CD4-positive, alpha-beta T cell (primary cell): Measurements from ENCODE around the gene B3GLCT. TPM values are rescaled to one million over a fixed set of nuclear protein-coding genes. Genes with fewer than 3 reads are reported as not detected.

ENCODE experiments used
- ATAC-seq: fragments of 200-7000 bp; cut with Tn5 transposase; one replicate; pipeline ENCODE4 v1.10.0; 2022; ENCODE audit warnings: mild to moderate bottlenecking; ENCODE audit not compliant: poor library complexity
- CTCF ChIA-PET: fragments of 350-600 bp; sonication (Branson Sonifier 250); formaldehyde crosslinking; loops from one replicate; lab custom pipeline; 2021; ENCODE audit warnings: antibody characterized with exemption, inconsistent platforms; lab: Charles Lee
- POLR2A ChIA-PET: fragments of 350-600 bp; sonication (Branson Sonifier 250); formaldehyde crosslinking; loops from one replicate; lab custom pipeline; 2021; ENCODE audit warnings: antibody characterized with exemption, inconsistent platforms; lab: Charles Lee
- DNase-seq, 14 experiments: peaks; one replicate each; pipeline ENCODE4 v3.0.0-alpha.2; 2013 to 2020; ENCODE audit warnings: mixed read lengths in 2 of 14
- H3K27ac ChIP-seq, 2 donors: one replicate each; pipeline versions ENCODE4 v1.5.1 to v1.7.0; 2013; ENCODE audit warnings: low read length in 2 of 2, low read depth in 1 of 2, mild to moderate bottlenecking in 1 of 2
- H3K27me3 ChIP-seq, 2 experiments: 1 replicate in 1 of 2; 2 replicates in 1 of 2; pipeline versions ENCODE4 v1.6.1 to v1.7.0; 2013; ENCODE audit warnings: low read length in 2 of 2, control low read depth in 1 of 2, mild to moderate bottlenecking in 1 of 2, moderate library complexity in 1 of 2; ENCODE audit not compliant: insufficient read depth in 2 of 2, control insufficient read depth in 1 of 2
- H3K36me3 ChIP-seq: one replicate; pipeline ENCODE4 v1.6.1; 2013; ENCODE audit warnings: low read length, control low read depth; ENCODE audit not compliant: insufficient read depth
- H3K4me1 ChIP-seq: one replicate; pipeline ENCODE4 v1.6.1; 2013; ENCODE audit warnings: low read length, control low read depth; ENCODE audit not compliant: insufficient read depth
- H3K4me3 ChIP-seq: one replicate; pipeline ENCODE4 v1.5.1; 2013; ENCODE audit warnings: mild to moderate bottlenecking, low read length, moderate library complexity
- H3K9me3 ChIP-seq, 2 experiments: 1 replicate in 1 of 2; 2 replicates in 1 of 2; pipeline versions ENCODE4 v1.6.1 to v1.7.0; 2013; ENCODE audit warnings: low read length in 2 of 2, mild to moderate bottlenecking in 2 of 2, control low read depth in 1 of 2, moderate library complexity in 1 of 2; ENCODE audit not compliant: control insufficient read depth in 1 of 2, insufficient read depth in 1 of 2
- H3K27ac Mint-ChIP-seq: one replicate; pipeline ENCODE4 v1.8.0; 2020; ENCODE audit warnings: mixed read lengths
- H3K27me3 Mint-ChIP-seq: one replicate; pipeline ENCODE4 v1.8.0; 2021; ENCODE audit warnings: mixed read lengths
- H3K36me3 Mint-ChIP-seq: one replicate; pipeline ENCODE4 v1.8.0; 2021; ENCODE audit warnings: low read depth, mixed read lengths
- H3K4me1 Mint-ChIP-seq: one replicate; pipeline ENCODE4 v1.8.0; 2021; ENCODE audit warnings: low read depth, mixed read lengths
- H3K4me3 Mint-ChIP-seq: one replicate; pipeline ENCODE4 v1.8.0; 2020; ENCODE audit warnings: mild to moderate bottlenecking, mixed read lengths
- H3K9me3 Mint-ChIP-seq: one replicate; pipeline ENCODE4 v1.8.0; 2020; ENCODE audit warnings: mixed read lengths
- CTCF ChIP-seq: fragments of 200-600 bp; IDR thresholded peaks from one replicate; pipeline ENCODE4 v1.8.0; 2022; ENCODE audit warnings: antibody characterized with exemption, mild to moderate bottlenecking
- intact Hi-C, 2 experiments: fragments of 100-400 bp; cut with DNase I in 1 of 2; cut with micrococcal nuclease in 1 of 2; formaldehyde crosslinking; loops; one replicate each; pipeline versions ENCODE4 v1.15.1 to v1.9.0; 2023 to 2025; cut with DNase I, micrococcal nuclease
- total RNA-seq, 174 experiments: library from RNA in 2 of 174; stranded (reverse) in 2 of 174; gene quantifications; one replicate each; pipeline ENCODE4 v1.2.3 and lab custom pipeline; 2021 to 2026

Gene B3GLCT
- total RNA-seq, 2 experiments from 2014 or later = 3.2 to 3.7 TPM

DNA sequence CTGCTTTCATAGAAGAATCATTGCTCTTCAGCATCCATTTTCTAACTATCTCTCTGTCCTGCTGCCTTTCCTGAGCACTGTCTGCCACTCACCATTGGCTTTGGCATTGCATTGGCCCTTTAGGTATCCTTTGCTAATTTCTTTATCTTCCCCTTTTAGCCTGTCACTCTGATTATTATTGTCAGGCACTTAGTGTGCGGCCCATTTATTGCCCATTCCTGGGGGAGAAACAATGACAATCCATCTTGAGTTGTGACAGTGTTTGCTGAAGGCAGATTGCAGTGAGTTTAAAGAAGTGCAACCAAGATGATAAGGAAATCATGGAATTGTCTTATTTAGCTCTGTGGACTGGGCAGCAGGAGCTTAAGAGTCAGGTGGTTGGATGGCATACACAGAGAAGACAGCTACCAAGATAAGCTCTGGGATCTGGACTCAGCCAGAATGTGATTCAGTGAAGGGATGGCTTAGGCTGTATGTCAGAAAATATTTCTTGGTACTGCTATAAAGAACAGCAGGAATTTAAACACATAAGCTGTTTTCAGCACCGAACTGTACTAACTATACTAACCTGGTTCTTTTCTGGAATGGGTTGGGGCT is 25.3 kb downstream of the B3GLCT start:
- Histone ChIP-seq H3K9me3 (no peaks in the 10 kb centered on the region), H3K4me3 (no peak overlapping the region), H3K27me3 (no peaks in the 10 kb centered on the region), H3K27ac (no peak overlapping the region), H3K4me1 (no peaks in the 10 kb centered on the region), H3K36me3 (no peaks in the 10 kb centered on the region)
- Mint-ChIP-seq H3K4me1 (peaks cover 7% of the 10 kb centered on the region), H3K27ac (no peak overlapping the region), H3K36me3 (peaks cover 18% of the 10 kb centered on the region), H3K4me3 (no peak overlapping the region), H3K27me3 (no peaks in the 10 kb centered on the region), H3K9me3 (no peaks in the 10 kb centered on the region)
- intact Hi-C loops = no loop called here
- ChIA-PET POLR2A (no interaction called here), CTCF (no interaction called here)
- DNase-seq = no peak
- no peak for ATAC-seq
- no peak for TF ChIP-seq CTCF

- H3K27ac ChIP-seq = no peak overlapping the region
- ATAC-seq (no peak), DNase-seq (no peak)
- H3K36me3 ChIP-seq = no peaks in the 10 kb centered on the region
- H3K4me3 ChIP-seq = no peak overlapping the region
- intact Hi-C loops = no loop called here
- POLR2A ChIA-PET = no interaction called here
- peaks cover 7% of the 10 kb centered on the region for H3K4me1 Mint-ChIP-seq
- H3K4me1 ChIP-seq = no peaks in the 10 kb centered on the region
- no peaks in the 10 kb centered on the region for H3K9me3 ChIP-seq
- H3K27me3 ChIP-seq = no peaks in the 10 kb centered on the region
- TF ChIP-seq CTCF = no peak
- no peak overlapping the region for H3K4me3 Mint-ChIP-seq
- no peaks in the 10 kb centered on the region for H3K9me3 Mint-ChIP-seq
- H3K27me3 Mint-ChIP-seq = no peaks in the 10 kb centered on the region
- no peak overlapping the region for H3K27ac Mint-ChIP-seq
- CTCF ChIA-PET = no interaction called here
- peaks cover 23% of the 10 kb centered on the region for H3K36me3 Mint-ChIP-seq
These were observed 26.4 kb downstream of the B3GLCT start for GRCh38 chr13:31225998-31226675.

DNA sequence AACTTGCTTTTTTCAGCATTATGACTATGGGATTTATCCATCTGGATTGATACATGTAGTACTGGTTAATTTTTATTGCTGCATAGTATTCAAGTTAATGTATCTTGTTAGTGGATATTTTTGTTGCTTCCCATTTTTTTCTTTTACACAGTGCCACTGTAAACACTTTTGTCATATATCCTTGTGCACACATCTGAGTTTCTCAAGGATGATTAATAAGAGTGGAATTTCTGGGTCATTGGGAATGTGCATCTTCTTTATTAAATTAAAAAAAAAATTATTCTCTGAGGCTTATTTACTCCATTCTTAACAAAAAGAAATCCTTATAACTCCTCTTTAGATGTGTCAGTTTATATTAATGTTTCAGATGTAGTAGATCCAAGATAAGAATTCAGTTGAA is 27.3 kb downstream of the B3GLCT start:
- no peak for TF ChIP-seq CTCF
- DNase-seq (no peak), ATAC-seq (no peak)
- Histone ChIP-seq H3K36me3 (no peaks in the 10 kb centered on the region), H3K9me3 (no peaks in the 10 kb centered on the region), H3K27ac (no peak overlapping the region), H3K4me3 (no peak overlapping the region), H3K4me1 (no peaks in the 10 kb centered on the region), H3K27me3 (no peaks in the 10 kb centered on the region)
- CTCF ChIA-PET = no interaction called here
- Mint-ChIP-seq H3K27ac (no peak overlapping the region), H3K27me3 (no peaks in the 10 kb centered on the region), H3K4me3 (no peak overlapping the region), H3K36me3 (peaks cover 29% of the 10 kb centered on the region), H3K9me3 (no peaks in the 10 kb centered on the region), H3K4me1 (peaks cover 7% of the 10 kb centered on the region)
- intact Hi-C loops = no loop called here
- POLR2A ChIA-PET = no interaction called here
